Tibial nerve (tissue), 4 donors: ENCODE measurements around the gene RPS23. TPM values are rescaled to one million over a fixed set of nuclear protein-coding genes. Genes with fewer than 3 reads are reported as not detected.
A peak's percentile ranks its signal among the peaks of the same experiment; 100 is the strongest.

ENCODE experiments used
- DNase-seq, 2 donors: peaks; one replicate each; pipeline ENCODE4 v3.0.0-alpha.2; 2019; ENCODE audit warnings: low spot score in 2 of 2
- H3K27ac ChIP-seq, 4 donors: fragments of 200-600 bp; sonication (generic) in 3 of 4; one replicate each; pipeline ENCODE4 v1.5.1; 2017 to 2019; ENCODE audit warnings: mild to moderate bottlenecking in 1 of 4
- H3K27me3 ChIP-seq, 2 donors: fragments of 200-600 bp; sonication (generic) in 1 of 2; one replicate each; pipeline versions ENCODE4 v1.5.1 to v1.6.0; 2017 to 2019
- H3K36me3 ChIP-seq, 3 donors: fragments of 200-600 bp; sonication (generic); one replicate each; pipeline ENCODE4 v1.5.1; 2018 to 2019
- H3K4me1 ChIP-seq, 4 donors: fragments of 200-600 bp; sonication (generic) in 3 of 4; one replicate each; pipeline ENCODE4 v1.5.1; 2017 to 2019
- H3K4me3 ChIP-seq, 4 donors: fragments of 200-600 bp; sonication (generic) in 3 of 4; one replicate each; pipeline ENCODE4 v1.5.1; 2017 to 2019; ENCODE audit warnings: mild to moderate bottlenecking in 1 of 4, moderate library complexity in 1 of 4
- H3K9me3 ChIP-seq, 4 donors: fragments of 200-600 bp; sonication (generic) in 3 of 4; one replicate each; pipeline ENCODE4 v1.5.1; 2017 to 2019
- CTCF ChIP-seq, 5 experiments: fragments of 200-600 bp in 3 of 5; fragments of 450-650 bp in 2 of 5; sonication (generic) in 3 of 5; IDR thresholded peaks; one replicate each; pipeline ENCODE4 v1.5.1; 2016 to 2019; ENCODE audit warnings: antibody characterized with exemption in 5 of 5, mild to moderate bottlenecking in 3 of 5, moderate library complexity in 2 of 5
- EP300 ChIP-seq, 2 donors: sonication (generic); formaldehyde crosslinking; IDR thresholded peaks; one replicate each; pipeline ENCODE4 v1.6.1; 2017; ENCODE audit warnings: antibody characterized with exemption in 2 of 2, mild to moderate bottlenecking in 1 of 2
- POLR2A ChIP-seq, 2 donors: fragments of 450-650 bp; IDR thresholded peaks; one replicate each; pipeline ENCODE4 v1.6.1; 2017; ENCODE audit warnings: antibody characterized with exemption in 2 of 2, mild to moderate bottlenecking in 2 of 2, moderate library complexity in 2 of 2
- WGBS, 2 donors: methylation state at CpG; one replicate each; pipeline ENCODE4 v1.1.5; 2018; 5-methylcytosine and 5-hydroxymethylcytosine counted together
- total RNA-seq, 4 donors: library from RNA; depleted of rRNA; stranded (reverse); fragments of >200 nt; gene quantifications; one replicate each; pipeline ENCODE4 v1.1.0, GENCODE V29; 2016

Gene RPS23
- total RNA-seq, 4 donors from 2014 or later = 1,823 to 2,213 (median 2,095) TPM

DNA sequence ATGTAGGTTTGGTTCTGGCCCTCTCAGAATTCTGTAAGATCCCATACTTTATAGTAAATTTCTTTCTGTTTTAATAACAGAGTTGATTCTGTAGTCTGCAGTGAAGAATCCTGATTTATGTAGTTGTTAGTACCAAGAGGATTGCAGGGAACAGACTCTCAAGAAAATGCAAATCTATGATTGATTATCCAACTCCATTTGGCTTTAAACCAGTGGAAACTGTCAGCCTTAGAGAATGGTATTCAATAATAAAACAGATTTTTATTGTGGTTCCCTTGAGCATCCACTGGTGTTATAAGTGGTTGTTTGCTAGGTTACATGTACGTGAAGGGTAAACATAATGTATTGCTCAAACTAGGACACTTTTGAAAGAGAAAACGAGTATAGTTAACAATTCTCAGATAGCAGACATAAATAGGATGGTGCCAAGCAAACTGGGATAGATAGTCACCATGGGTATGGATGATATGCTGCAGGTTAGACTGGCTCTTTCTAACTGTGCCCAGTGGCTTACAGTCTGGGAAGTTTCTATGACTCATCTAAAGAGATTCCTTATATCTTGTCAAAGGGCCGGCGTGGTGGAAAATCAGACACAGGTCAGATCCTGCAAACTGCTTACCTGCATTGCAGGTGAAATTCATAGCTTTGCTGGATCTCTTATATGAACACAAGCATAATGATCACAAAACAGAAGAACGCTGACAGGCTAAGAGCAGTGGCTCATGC, 41.7 kb upstream of the RPS23 start:
- no peak for DNase-seq
- 84 to 96% methylated on average over 5 of the region's 5 CpGs for WGBS, 2 donors
- Histone ChIP-seq H3K9me3 (no peaks in the 10 kb centered on the region), H3K36me3 (peaks cover 0 to 5% (median 0%) of the 10 kb centered on the region in 3 donors), H3K4me3 (no peak overlapping the region), H3K27me3 (no peaks in the 10 kb centered on the region), H3K27ac (no peak overlapping the region), H3K4me1 (no peaks in the 10 kb centered on the region)
- no peak for TF ChIP-seq CTCF (IDR thresholded peaks at IDR 0.05)
- no peak for TF ChIP-seq EP300 (IDR thresholded peaks at IDR 0.05)
- no peak for TF ChIP-seq POLR2A (IDR thresholded peaks at IDR 0.05)

DNA sequence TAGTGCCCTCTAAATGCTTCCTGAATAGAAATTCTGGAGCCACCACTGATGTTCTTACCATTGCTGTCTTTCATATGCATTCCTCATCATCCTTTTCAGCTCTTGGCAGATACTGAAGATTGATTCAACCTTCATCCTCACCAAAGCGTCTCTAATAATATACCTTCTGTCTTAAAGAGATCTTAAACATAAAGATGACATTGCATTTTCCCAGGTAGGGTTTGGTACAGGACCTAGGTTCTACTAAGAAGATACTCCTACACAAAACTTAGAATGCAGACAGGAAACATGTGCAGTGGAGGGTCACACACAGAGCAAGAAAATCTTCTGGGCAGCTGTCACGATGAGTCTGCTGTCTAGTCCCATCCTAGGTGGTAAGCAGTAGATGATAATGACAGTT, 41.0 kb upstream of the RPS23 start:
- Histone ChIP-seq H3K9me3 (no peaks in the 10 kb centered on the region), H3K27me3 (no peaks in the 10 kb centered on the region), H3K27ac (no peak overlapping the region), H3K4me3 (no peak overlapping the region), H3K36me3 (peaks cover 0 to 5% (median 0%) of the 10 kb centered on the region in 3 donors), H3K4me1 (no peaks in the 10 kb centered on the region)
- 83 to 93% methylated on average over 2 of the region's 2 CpGs for WGBS, 2 donors
- TF ChIP-seq POLR2A (IDR thresholded peaks at IDR 0.05) (no peak), CTCF (IDR thresholded peaks at IDR 0.05) (no peak), EP300 (IDR thresholded peaks at IDR 0.05) (no peak)
- DNase-seq = no peak

DNA sequence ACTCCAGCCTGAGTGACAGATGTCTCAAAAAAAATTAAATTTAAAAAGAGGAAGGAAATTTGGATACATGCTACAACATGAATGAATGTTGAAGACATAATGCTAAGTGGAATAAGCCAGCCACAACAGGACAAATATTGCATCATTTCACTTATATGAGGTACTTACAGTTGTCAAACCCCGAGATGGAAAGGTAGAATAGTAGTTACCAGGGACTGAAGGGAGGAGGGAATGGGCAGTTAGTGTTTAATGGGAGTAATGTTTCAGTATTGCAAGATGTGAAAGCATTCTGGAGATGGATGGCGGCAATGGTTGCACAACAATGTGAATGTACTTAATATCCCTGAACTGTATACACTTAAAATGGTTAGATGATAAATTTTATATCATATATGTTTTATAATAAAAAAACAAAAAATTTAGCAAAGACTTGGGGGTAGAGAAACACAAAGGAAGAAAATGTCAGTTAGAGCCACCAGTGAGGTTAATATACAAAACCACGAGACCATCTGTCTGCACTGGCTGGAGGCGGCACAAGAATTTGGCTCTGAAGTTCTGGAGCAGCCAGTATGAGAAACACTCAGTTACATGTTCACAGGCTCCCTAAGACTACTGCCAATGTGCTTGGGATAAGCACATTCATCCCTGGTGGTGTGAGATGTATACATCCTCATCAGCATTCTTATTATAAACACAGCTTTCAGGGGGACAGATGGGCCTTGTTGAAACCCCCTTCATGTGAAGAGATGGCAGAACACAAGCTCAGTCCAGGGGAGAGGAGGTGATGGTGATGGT, 37.0 kb upstream of the RPS23 start:
- Histone ChIP-seq H3K27me3 (no peaks in the 10 kb centered on the region), H3K9me3 (no peaks in the 10 kb centered on the region), H3K36me3 (peaks cover 0 to 19% (median 0%) of the 10 kb centered on the region in 3 donors), H3K4me1 (peaks cover 0 to 7% (median 0%) of the 10 kb centered on the region in 4 donors), H3K4me3 (no peak overlapping the region), H3K27ac (no peak overlapping the region)
- TF ChIP-seq CTCF (IDR thresholded peaks at IDR 0.05) (no peak), EP300 (IDR thresholded peaks at IDR 0.05) (no peak), POLR2A (IDR thresholded peaks at IDR 0.05) (no peak)
- WGBS, 2 donors = 67 to 86% methylated on average over 4 of the region's 4 CpGs
- no peak for DNase-seq

GRCh38 chr5:82313016-82313415, 34.9 kb upstream of the RPS23 start:
- Histone ChIP-seq H3K4me1 (peaks cover 0 to 7% (median 0%) of the 10 kb centered on the region in 4 donors), H3K4me3 (no peak overlapping the region), H3K36me3 (peaks cover 0 to 34% (median 0%) of the 10 kb centered on the region in 3 donors), H3K27ac (no peak overlapping the region), H3K9me3 (no peaks in the 10 kb centered on the region), H3K27me3 (no peaks in the 10 kb centered on the region)
- WGBS, 2 donors = 71 to 74% methylated on average over 5 of the region's 5 CpGs
- TF ChIP-seq CTCF (IDR thresholded peaks at IDR 0.05) (no peak), POLR2A (IDR thresholded peaks at IDR 0.05) (no peak), EP300 (IDR thresholded peaks at IDR 0.05) (no peak)
- no peak for DNase-seq

DNA sequence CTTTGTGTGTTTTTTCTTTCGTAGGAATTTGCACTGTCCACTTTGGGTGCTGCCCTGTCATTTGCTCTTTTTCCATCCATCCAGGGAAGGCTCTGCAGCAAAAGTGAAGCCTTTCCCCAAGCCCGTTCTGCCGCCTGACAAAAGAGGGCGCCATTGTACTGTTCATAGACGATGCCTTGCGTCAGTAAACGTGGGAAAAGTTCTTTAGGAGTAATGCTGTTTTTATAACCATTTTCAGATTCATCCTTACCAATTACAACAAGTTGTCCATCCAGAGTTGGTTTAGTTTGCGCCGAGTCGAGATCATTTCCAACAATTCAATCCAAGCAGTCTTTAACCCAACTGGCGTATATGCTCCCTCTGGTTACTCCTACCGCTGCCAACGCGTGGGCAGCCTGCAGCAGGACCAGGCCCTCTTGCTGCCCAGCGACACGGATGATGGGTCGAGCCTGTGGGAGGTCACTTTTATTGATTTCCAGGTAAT, 34.3 kb upstream of the RPS23 start:
- TF ChIP-seq CTCF (IDR thresholded peaks at IDR 0.05) = peak; percentile 59 to 77 (median 74)
- no peak for TF ChIP-seq EP300 (IDR thresholded peaks at IDR 0.05)
- no peak for TF ChIP-seq POLR2A (IDR thresholded peaks at IDR 0.05)
- Histone ChIP-seq H3K27ac (no peak overlapping the region), H3K4me3 (no peak overlapping the region), H3K36me3 (peaks cover 0 to 34% (median 0%) of the 10 kb centered on the region in 3 donors), H3K9me3 (no peaks in the 10 kb centered on the region), H3K27me3 (no peaks in the 10 kb centered on the region), H3K4me1 (peaks cover 0 to 7% (median 0%) of the 10 kb centered on the region in 4 donors)
- DNase-seq = peak; percentile 65 to 82
- 42 to 43% methylated on average over 17 of the region's 17 CpGs for WGBS, 2 donors
